ENCODE measurements around the gene HYKK.

DNA sequence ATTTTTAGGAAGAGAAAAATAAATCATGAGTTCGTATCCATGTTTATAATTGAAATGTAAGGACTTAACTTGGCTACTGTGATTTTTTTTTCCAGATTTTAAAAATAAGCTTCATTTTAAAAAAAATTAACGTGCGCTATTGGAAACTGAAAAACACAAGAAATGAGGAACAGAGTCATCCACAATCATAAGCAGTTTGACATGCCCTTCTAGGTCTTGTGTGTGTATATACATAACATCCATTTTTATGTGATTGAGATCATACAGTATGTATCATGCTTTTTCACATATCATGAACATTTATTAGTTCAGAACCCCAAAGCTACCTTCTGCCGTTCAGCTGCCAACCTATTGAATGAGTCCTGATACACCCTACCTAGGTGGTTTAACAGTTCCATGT lies 46.6 kb upstream of the HYKK start:
- TF ChIP-seq, protein P1, sequence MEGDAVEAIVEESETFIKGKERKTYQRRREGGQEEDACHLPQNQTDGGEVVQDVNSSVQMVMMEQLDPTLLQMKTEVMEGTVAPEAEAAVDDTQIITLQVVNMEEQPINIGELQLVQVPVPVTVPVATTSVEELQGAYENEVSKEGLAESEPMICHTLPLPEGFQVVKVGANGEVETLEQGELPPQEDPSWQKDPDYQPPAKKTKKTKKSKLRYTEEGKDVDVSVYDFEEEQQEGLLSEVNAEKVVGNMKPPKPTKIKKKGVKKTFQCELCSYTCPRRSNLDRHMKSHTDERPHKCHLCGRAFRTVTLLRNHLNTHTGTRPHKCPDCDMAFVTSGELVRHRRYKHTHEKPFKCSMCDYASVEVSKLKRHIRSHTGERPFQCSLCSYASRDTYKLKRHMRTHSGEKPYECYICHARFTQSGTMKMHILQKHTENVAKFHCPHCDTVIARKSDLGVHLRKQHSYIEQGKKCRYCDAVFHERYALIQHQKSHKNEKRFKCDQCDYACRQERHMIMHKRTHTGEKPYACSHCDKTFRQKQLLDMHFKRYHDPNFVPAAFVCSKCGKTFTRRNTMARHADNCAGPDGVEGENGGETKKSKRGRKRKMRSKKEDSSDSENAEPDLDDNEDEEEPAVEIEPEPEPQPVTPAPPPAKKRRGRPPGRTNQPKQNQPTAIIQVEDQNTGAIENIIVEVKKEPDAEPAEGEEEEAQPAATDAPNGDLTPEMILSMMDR (IDR thresholded peaks at IDR 0.05 in 4 of 5, conservative IDR thresholded peaks at IDR 0.05 in 1 of 5) = no peak
- no peak for TF ChIP-seq POLR2A (IDR thresholded peaks at IDR 0.05)

Measured in gastrocnemius medialis (tissue), 4 donors.